CD4-positive, alpha-beta T cell treated with Interleukin-6 at 100 ng/mL for 8 hours (primary cell): ENCODE data around the gene PARVG.

Source experiments
- DNase-seq: peaks from one replicate; pipeline ENCODE4 v3.0.0-alpha.2; 2020; ENCODE audit warnings: mixed read lengths, low spot score

Gene PARVG

GRCh38 chr22:44196731-44197131, 16.0 kb downstream of the PARVG start:
- DNase-seq: no peak

GRCh38 chr22:44197271-44197670, 16.5 kb downstream of the PARVG start:
- DNase-seq: no peak

- DNase-seq: no peak
Measured at GRCh38 chr22:44199164-44199563, 18.4 kb downstream of the PARVG start.

GRCh38 chr22:44199866-44200265, 19.1 kb downstream of the PARVG start:
- DNase-seq: no peak

GRCh38 chr22:44200451-44200850, 19.7 kb downstream of the PARVG start:
- DNase-seq: no peak

- DNase-seq: no peak
Measured at GRCh38 chr22:44200855-44201550, 20.3 kb downstream of the PARVG start.

- no peak for DNase-seq
Measured at GRCh38 chr22:44201665-44202064, 20.9 kb downstream of the PARVG start.

GRCh38 chr22:44202261-44202789, 21.6 kb downstream of the PARVG start:
- no peak for DNase-seq

- DNase-seq: no peak
Measured at GRCh38 chr22:44203203-44203602, 22.5 kb downstream of the PARVG start.

- DNase-seq: no peak
Measured at GRCh38 chr22:44204739-44205515, 24.2 kb downstream of the PARVG start.

GRCh38 chr22:44205516-44206329, 25.0 kb downstream of the PARVG start:
- no peak for DNase-seq

GRCh38 chr22:44206330-44206645, 25.6 kb downstream of the PARVG start:
- DNase-seq: no peak

GRCh38 chr22:44206696-44207095, 26.0 kb downstream of the PARVG start:
- DNase-seq: no peak

GRCh38 chr22:44207173-44207980, 26.7 kb downstream of the PARVG start:
- no peak for DNase-seq

GRCh38 chr22:44207981-44208317, 27.2 kb downstream of the PARVG start:
- no peak for DNase-seq

- no peak for DNase-seq
Measured at GRCh38 chr22:44209343-44209742, 28.6 kb downstream of the PARVG start.

GRCh38 chr22:44210722-44211121, 30.0 kb downstream of the PARVG start:
- DNase-seq: no peak

- DNase-seq: no peak
Measured at GRCh38 chr22:44211256-44211945, 30.7 kb downstream of the PARVG start.

- DNase-seq: no peak
Measured at GRCh38 chr22:44211946-44212930, 31.5 kb downstream of the PARVG start.

- no peak for DNase-seq
Measured at GRCh38 chr22:44212936-44213335, 32.2 kb downstream of the PARVG start.
